Spleen (tissue), 7 donors: ENCODE measurements around the gene PNLIPRP1.

Experiments used
- CTCF ChIP-seq, 11 experiments: fragments of 200-600 bp in 7 of 11; fragments of 450-650 bp in 4 of 11; sonication (generic) in 4 of 11; IDR thresholded peaks in 8 of 11; conservative IDR thresholded peaks in 3 of 11; 1 replicate in 7 of 11; 2 replicates in 4 of 11; pipeline versions ENCODE4 v1.4.0 to v1.8.0; 2016 to 2021; ENCODE audit warnings: antibody characterized with exemption in 11 of 11, inconsistent platforms in 4 of 11, mild to moderate bottlenecking in 1 of 11
- POLR2A ChIP-seq, 3 donors: fragments of 450-650 bp; IDR thresholded peaks; one replicate each; pipeline ENCODE4 v1.5.1; 2017; ENCODE audit warnings: antibody characterized with exemption in 3 of 3, mild to moderate bottlenecking in 1 of 3
- POLR2AphosphoS5 ChIP-seq, 3 donors: sonication (generic); formaldehyde crosslinking; IDR thresholded peaks; one replicate each; pipeline ENCODE4 v1.5.1; 2017; ENCODE audit warnings: antibody characterized with exemption in 3 of 3
- donor health status: DM: no; HTN: no; CAD: no; lungs with moderate emphysema.
- donor health status: DM: no; HTN: no; CAD: no.
- donor health status: DM: no; HTN: no; CAD: no.

GRCh38 chr10:116655568-116655967, 64.8 kb downstream of the PNLIPRP1 start:
- TF ChIP-seq CTCF (IDR thresholded peaks at IDR 0.05 in 8 of 11, conservative IDR thresholded peaks at IDR 0.05 in 3 of 11): no peak
- no peak for TF ChIP-seq POLR2AphosphoS5 (IDR thresholded peaks at IDR 0.05)
- TF ChIP-seq POLR2A (IDR thresholded peaks at IDR 0.05): no peak
